C4-2B (cell line): ENCODE results near the gene GIMAP1.

Source experiments
- H3K27ac ChIP-seq: fragments of 450-650 bp; 2 replicates; pipeline ENCODE4 v1.5.1; 2017
- ZFX ChIP-seq: fragments of 450-650 bp; IDR thresholded peaks from 2 replicates; pipeline ENCODE4 v1.6.1; 2017
- TF ChIP-seq, protein P1 (sequence below): fragments of 450-650 bp; conservative IDR thresholded peaks from 2 replicates; pipeline ENCODE4 v1.5.1; 2017; ENCODE audit warnings: mild to moderate bottlenecking

Gene GIMAP1

DNA sequence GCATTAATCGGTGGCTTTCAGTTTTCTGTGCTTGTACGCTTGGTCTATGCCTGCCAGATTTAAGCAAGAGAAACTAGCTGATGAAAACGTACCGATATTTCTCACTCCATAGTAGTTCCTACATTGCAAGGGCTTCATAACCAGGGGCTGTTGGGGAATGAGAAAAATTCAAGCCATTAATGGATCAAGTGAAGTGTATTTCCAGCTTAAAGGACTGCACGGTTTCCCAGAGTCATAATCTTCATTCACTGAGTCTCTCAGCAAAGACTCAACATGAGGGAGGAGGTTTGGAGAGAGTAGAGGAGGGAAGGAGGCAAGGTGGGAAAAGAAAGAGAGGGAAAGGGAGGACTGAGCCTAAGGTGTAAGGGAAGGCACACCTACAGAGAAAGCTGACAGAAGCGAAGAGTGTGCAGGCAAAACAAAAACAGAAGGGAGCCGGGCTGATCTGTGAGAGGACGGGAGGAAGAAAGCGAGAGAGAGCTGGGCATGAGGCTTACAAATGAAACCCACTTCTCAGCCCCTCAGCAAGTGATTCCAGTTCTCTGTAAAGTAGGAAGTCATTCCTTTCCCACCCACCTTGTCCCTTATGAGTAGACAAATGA, 30.3 kb upstream of the GIMAP1 start:
- TF ChIP-seq ZFX, result no peak
- TF ChIP-seq, protein P1, sequence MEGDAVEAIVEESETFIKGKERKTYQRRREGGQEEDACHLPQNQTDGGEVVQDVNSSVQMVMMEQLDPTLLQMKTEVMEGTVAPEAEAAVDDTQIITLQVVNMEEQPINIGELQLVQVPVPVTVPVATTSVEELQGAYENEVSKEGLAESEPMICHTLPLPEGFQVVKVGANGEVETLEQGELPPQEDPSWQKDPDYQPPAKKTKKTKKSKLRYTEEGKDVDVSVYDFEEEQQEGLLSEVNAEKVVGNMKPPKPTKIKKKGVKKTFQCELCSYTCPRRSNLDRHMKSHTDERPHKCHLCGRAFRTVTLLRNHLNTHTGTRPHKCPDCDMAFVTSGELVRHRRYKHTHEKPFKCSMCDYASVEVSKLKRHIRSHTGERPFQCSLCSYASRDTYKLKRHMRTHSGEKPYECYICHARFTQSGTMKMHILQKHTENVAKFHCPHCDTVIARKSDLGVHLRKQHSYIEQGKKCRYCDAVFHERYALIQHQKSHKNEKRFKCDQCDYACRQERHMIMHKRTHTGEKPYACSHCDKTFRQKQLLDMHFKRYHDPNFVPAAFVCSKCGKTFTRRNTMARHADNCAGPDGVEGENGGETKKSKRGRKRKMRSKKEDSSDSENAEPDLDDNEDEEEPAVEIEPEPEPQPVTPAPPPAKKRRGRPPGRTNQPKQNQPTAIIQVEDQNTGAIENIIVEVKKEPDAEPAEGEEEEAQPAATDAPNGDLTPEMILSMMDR, result no peak
- H3K27ac ChIP-seq, result peak overlapping the region; percentile 34; the same call in 1 of the 2 replicates

DNA sequence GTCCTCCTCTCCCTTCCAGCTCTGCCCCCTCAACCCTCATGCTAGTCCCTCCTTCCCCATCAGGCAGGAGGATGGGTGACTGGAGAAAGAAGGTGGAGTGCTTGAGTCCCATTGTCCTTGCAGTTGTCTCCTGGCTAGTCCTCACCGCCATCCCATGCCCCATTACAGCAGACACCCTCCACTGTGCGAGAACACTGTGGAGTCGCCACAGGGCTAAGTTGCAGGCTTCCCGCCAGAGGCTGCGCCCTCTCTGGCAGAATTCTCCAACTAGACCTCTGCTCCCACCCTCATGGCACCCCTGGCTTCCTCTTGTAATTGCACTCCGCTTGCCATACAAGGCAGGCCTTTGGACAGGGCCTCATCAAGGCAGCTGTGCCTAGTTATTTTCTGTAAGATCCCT, 27.8 kb upstream of the GIMAP1 start:
- TF ChIP-seq, protein P1, result no peak
- no peak for TF ChIP-seq ZFX
- no peak overlapping the region for H3K27ac ChIP-seq

DNA sequence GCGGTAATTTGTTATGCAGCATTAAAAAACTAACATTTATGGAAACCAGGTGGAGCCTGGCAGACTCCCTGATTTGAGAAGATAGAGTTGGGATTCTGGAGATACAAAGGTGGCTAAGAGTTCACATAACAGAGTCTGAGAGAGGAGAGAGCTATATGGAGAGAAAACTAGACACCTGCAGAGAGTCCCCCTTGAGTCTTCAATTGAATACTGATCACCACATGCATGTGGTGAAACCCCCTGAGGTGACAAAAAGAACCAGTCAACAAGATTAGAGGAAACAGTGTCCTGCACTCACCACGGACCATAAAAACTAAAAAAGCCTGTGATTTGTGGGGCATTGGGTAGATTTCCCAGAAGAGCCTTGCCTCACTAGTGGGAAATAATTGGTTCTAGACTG, 20.8 kb upstream of the GIMAP1 start:
- TF ChIP-seq ZFX, result no peak
- TF ChIP-seq, protein P1, result no peak
- no peak overlapping the region for H3K27ac ChIP-seq

DNA sequence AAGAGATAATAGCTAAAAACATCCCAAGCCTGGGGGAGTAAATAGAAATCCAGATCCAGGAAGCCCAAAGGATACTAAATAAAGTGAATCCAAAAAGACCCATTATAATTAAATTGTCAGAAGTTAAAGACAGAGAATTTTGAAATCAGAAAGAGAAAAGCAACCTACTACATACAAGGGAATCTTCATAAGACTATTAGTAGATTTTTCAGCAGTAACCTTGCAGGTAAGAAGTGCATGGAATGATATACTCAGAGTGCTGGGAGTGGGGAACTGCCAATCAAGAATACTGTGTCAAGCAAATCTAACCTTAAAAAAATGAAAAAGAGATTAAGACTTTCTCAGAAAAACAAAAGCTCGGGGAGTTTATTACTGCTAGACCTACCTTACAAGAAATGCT, 13.2 kb upstream of the GIMAP1 start:
- TF ChIP-seq, protein P1, result no peak
- TF ChIP-seq ZFX, result no peak
- no peak overlapping the region for H3K27ac ChIP-seq

DNA sequence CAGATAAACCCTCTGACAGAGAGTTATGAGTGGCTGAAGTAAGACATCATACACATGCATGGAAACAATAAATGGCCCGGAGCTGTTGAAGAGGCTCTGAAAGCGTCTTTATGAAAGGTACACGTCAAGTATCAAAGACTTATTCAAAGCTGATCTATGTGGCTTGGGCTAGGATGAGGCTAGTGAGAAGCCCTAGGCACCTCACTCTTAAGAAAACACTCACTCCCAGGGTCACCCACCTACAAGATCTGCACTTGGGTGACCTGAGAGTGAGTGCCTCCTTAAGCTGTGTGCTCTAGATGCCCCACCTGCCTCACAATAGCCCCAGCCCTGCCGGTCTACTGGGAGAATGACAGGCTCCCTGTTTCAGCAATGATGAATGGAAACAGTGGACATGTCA, 1.1 kb upstream of the GIMAP1 start:
- no peak overlapping the region for H3K27ac ChIP-seq
- no peak for TF ChIP-seq ZFX
- TF ChIP-seq, protein P1, result no peak; the same call in 1 of the 2 replicates

DNA sequence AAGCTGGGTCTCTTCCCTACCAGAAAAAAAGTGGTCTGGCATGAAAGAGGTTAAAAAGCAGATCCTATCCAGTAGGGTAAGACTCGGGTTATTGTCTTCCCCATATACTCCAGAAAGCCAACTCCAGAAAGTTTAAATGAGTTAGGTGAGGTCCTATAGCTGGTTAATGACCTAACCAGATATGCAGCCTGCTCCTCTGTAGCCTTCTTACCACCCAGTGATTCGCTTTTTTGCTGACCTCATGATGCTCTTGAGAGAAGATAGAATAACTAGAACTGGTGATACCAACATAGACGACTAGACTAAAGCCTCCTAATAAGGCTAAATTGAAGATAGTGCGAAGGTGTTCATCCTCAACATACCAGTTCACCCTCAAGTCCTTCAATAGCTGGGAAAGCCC, 675 bp upstream of the GIMAP1 start:
- H3K27ac ChIP-seq, result no peak overlapping the region
- no peak for TF ChIP-seq ZFX
- TF ChIP-seq, protein P1, result 0 out of 2 replicates have a peak, but pooled peaks have one; percentile 4

DNA sequence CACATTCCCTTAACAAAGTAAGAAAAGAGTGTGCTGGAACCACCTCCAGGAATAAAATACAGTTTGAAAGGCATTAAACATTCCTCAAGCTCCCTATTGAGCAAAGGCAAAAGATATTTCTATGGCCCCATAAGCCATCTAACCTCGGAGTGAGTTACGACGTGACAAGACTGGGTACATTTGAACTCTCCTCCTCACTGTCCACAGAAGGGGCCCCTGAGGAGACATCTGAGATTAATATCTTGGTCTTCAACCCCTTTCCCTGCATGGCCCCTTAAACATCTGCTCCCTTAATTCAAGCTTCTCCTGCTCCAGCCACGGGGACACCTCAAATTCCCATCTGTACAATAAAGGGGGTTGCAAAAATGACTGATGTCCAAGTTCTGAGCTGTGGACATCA, 526 bp downstream of the GIMAP1 start:
- H3K27ac ChIP-seq, result no peak overlapping the region
- no peak for TF ChIP-seq ZFX
- TF ChIP-seq, protein P1, result no peak
